NOMO-1 treated with DMSO at 0.1 percent for 48 hours (cell line): ENCODE measurements around the gene PDE4A.
"Not testable (repeated sequence)": the region's sequence is repeated elsewhere in the genome, so short reads cannot be mapped to it uniquely, and the experiment has no call there.

ENCODE experiments used
- DNase-seq: peaks from one replicate; lab custom pipeline; 2025; ENCODE audit not compliant: unreplicated experiment; lab: John Stamatoyannopoulos, UW

Gene PDE4A

GRCh38 chr19:10420444-10421239 lies at the start of gene PDE4A:
PDE4A (plus strand) TSS chr19:10420538; CDS start chr19:10420765, 227 bp downstream.
- peak; percentile 42 for DNase-seq

DNA sequence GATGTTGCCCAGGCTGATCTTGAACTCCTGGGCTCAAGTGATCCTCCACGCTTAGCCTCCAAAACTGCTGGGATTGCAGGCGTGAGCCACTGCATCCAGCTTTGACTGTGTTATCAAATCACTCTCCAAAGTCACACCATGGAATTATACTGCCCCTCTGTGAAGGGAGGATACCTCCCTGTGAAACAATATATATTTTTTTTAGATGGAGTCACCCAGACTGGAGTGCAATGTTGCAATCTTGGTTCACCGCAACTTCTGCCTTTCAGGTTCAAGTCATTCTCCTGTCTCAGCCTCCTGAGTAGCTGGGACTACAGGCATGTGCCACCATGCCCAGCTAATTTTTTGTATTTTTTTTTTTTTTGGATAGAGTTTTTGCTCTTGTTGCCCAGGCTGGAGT lies 47.6 kb upstream of the PDE4A start:
- peak; percentile 94 for DNase-seq

DNA sequence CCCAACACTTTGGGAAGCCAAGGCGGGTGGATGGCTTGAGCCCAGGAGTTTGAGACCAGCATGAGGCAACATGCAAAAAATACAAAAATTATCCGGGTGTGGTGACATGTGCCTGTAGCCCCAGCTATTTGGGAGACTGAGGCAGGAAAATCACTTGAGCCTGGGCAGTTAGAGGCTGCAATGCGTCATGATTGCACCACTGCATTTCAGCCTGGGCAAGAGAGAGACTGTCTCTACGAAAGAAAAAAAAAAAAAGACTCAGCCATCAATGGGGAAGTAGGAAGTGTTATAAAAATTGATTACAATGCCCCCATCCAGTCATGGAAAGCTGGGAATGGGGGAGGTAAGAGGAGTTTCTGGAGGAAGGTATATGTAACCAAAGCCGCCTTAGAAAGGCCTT lies 45.4 kb upstream of the PDE4A start:
- DNase-seq = peak; percentile 62

DNA sequence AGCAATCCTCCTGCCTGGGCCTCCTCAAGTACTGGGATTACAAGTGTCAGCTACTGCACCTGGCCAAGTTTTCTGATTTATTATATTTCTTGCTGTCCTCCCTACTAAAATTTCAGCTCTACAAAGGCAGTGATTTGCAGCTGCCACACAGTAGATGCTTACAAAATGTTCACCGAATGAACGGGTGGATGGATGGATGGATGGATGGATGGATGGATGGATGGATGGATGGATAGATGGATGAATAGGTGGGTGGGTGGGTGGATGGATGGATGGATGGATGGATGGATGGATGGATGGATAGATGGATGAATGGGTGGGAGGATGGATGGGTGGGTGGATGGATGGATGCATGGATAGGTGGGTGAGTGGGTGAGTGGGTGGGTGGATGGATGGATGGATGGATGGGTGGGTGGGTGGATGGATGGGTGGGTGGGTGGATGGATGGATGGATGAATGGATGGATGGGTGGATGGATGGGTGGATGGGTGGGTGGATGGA lies 43.1 kb upstream of the PDE4A start:
- not testable (repeated sequence) for DNase-seq

GRCh38 chr19:10378124-10378523 lies 42.2 kb upstream of the PDE4A start:
- DNase-seq = no peak

- no peak for DNase-seq
Observed at GRCh38 chr19:10379880-10380312, 40.4 kb upstream of the PDE4A start.

DNA sequence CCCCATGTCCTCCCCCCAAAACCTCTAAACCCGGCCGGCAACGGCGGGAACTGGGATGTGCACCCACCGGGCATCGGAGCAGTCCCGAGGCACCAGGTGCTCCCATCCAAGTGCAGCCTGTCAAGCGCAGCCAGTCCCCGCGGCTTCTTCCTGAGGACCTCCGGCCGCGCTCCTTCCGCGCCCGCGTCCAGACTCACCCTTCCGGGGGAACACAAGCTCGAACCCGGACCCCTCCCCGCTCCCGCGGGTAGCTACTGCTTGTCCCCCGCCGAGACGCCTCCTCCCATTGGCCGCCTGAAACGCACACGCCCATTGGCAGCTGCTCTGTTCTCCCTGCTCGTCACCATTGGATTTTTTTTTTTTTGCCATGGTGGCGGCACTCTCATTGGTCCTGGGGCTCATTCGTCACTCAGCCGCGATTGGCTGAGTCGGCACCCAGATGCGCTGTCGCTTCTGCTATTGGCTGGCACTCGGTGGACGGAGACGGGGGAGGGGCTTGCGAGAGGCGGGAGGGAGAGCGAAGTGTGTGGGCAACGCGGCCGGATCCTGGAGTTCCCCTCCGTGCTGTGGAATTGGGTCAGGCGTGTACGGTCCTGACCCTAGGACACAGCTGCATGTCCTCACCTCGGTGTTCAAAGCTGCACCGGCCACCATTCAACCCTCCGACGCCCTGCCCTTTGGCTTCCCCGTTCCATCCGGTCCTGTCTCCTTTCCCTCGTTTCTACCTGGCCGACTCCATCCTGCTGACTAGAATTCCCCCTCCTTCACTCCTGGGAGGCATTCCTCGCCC lies 39.8 kb upstream of the PDE4A start, which contains the start of gene TYK2:
TYK2 (minus strand) TSS at position 260 of the 790 bp plus-strand sequence. CDS start 2,166 bp downstream, outside the sequence.
- DNase-seq = peak; percentile 97

- not testable (repeated sequence) for DNase-seq
Observed at GRCh38 chr19:10383223-10383499, 37.2 kb upstream of the PDE4A start.

DNA sequence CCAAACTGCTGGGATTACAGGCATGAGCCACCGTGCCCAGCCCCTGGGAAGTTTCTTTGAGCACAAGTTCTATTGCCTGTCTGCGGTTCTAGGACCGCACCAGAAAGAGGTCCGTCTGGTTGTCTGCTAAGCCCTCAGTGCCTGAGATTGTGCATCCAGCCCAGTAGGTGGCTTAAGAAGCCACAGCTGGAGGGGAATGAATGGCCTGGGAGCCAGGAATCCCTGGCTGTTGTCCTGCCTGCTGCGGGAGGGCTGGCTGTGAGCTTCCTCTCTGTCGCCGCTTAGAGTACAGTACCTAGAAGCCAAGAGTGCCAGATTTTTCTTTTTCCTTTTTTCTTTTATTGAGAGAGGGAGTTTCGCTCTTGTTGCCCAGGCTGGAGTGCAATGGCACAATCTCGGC lies 35.8 kb upstream of the PDE4A start:
- DNase-seq = no peak

- peak; percentile 44 for DNase-seq
Observed at GRCh38 chr19:10388957-10389356, 31.4 kb upstream of the PDE4A start.

GRCh38 chr19:10389863-10390262 lies 30.5 kb upstream of the PDE4A start:
- DNase-seq = no peak

DNA sequence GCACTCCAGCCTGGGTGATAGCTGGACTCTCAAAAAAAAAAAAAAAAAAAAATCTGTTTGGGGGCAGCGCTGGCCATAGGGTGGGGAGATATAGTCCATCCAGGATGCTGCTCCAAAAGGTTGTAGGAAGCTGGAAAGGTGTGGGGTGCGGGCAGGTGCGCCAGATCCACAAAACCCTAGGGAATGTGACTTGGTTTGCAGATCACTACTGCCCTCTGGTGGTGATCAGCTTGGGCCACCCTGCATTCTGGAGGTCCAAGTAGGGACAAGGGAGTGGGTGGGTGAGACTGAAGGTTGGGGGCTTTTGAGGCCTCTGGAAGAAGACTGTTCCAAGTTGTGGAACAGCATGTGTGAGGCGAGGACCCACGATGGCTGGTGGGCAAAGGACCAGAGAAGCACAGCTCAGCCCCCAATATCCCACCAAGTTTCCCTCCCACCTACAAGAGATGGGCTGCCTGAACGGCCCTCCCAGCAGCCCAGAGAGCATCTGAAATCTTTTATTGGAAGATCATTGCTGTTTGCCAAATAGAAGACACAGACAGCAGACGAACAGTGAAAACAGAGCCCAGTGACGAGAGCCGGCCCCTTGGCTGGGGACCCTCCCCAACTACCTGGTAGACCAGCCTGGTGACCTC lies 29.6 kb upstream of the PDE4A start:
- DNase-seq = peak; percentile 33

DNA sequence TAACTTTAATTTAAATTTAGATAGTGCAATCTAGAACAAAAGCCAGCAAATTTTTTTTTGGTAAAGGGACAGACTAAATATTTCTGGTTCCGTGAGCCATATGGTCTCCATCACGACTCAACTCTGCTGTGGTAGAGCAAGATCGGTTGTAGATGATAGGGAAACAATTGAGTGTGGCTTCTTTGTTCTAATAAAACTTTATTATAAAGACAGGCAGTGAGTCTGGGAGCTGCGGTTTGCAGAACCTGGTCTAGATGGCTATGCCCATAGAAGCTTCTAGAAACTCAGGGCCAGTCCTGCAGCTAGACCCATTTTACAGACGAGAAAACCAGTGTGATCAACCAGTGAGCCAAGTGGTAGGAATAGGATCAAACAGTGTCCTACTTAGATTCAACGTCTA lies 28.2 kb upstream of the PDE4A start:
- no peak for DNase-seq

- no peak for DNase-seq
Observed at GRCh38 chr19:10393137-10393536, 27.2 kb upstream of the PDE4A start.

GRCh38 chr19:10395003-10395402 lies 25.3 kb upstream of the PDE4A start:
- no peak for DNase-seq

DNA sequence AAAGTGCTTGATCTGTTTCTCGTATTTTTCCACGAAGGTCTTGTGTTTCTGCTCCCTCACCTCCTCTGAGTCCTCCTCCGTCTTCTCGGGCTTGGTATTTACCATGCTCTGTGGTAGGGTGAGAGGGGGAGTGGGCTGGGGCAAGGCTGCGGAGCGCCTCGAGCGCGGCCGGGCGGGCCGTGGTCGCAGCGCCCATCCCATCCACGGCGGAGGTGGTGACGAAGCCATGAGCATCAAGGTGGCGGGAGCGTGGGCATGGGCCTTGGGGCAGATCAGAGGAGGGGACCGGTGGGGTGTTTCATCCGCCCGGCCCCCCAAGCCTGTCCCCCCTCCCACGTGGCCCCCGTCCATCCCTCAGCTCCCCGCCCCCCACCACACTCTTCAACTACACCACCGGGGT lies 24.9 kb upstream of the PDE4A start:
- no peak for DNase-seq

GRCh38 chr19:10395917-10396316 lies 24.4 kb upstream of the PDE4A start:
- no peak for DNase-seq

GRCh38 chr19:10398819-10399218 lies 21.5 kb upstream of the PDE4A start:
- no peak for DNase-seq

- DNase-seq = not testable (repeated sequence)
Observed at GRCh38 chr19:10399340-10399739, 21.0 kb upstream of the PDE4A start.

DNA sequence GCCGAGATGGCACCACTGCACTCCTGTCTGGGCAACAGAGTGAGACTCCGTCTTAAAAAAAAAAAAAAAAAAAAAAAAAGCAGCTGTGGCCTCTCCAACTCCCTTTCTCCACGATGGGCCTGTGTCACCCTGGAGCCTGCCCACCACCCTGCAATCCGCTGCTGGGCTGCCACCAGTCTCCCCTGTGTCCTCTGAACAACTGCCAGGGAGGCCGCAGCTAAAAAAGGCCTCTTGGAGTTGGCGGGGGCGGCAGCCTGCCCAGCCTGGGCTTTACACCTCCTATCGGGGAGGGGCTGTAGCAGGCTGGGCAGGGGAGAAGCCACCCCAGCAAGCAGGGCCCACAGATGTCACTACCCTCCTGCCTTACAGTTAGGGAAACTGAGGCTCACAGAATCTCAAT lies 20.5 kb upstream of the PDE4A start:
- no peak for DNase-seq

DNA sequence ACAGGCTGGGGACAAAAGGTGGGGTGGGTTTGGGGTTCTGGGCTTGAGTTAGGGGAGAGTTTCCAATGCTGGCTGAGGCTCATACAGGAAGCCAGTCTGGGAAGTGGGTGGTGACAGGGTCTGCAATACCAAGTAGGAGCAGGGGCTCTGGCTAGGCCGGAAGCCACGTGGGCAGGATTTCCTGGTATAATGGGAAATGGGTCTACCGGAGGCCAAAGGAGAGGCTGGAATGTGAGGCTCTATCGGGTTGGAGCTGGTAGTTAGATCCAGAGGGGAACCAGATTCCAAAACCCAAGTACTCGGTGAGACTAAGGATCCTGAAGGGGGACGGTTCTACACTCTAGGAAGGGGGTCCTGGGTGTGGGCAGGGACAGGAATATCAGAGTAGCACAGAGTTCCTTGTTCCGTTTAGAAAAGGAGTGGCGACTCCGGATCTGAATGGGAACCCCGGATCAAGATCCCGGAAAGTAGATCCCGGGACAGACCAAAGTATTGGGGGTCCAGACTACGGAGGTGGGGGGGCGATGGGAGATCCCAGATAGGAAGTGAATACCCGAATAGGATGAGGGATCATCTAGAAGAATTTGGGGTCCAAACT lies 17.8 kb upstream of the PDE4A start:
- no peak for DNase-seq
